CD14-positive monocyte (primary cell): Measurements from ENCODE around the gene ZNF653. TPM values are rescaled to one million over a fixed set of nuclear protein-coding genes. Genes with fewer than 3 reads are reported as not detected.
"Not testable (repeated sequence)": the region's sequence is repeated elsewhere in the genome, so short reads cannot be mapped to it uniquely, and the experiment has no call there.

Experiments
- DNase-seq, 3 donors: peaks; one replicate each; pipeline ENCODE4 v3.0.0-alpha.2; 2011 to 2022
- H2AFZ ChIP-seq: 2 replicates; pipeline ENCODE4 v1.6.0; 2012; ENCODE audit warnings: mild to moderate bottlenecking, low read depth, low read length, inconsistent platforms; ENCODE audit not compliant: insufficient read depth, poor library complexity, severe bottlenecking
- H3K27ac ChIP-seq, 2 donors: 1 replicate in 1 of 2; 2 replicates in 1 of 2; pipeline ENCODE4 v1.5.1; 2012 to 2013; ENCODE audit warnings: low read length in 2 of 2, control low read depth in 1 of 2, inconsistent platforms in 1 of 2, low read depth in 1 of 2, mild to moderate bottlenecking in 1 of 2
- H3K27me3 ChIP-seq, 2 donors: one replicate each; pipeline versions ENCODE4 v1.6.0 to v1.6.1; 2011 to 2013; ENCODE audit warnings: low read length in 2 of 2; ENCODE audit not compliant: control insufficient read depth in 2 of 2, insufficient read depth in 2 of 2
- H3K36me3 ChIP-seq, 2 donors: replicated peaks in 1 of 2; 1 replicate in 1 of 2; 2 replicates in 1 of 2; pipeline versions ENCODE4 v1.5.1 to v1.6.1; 2012 to 2013; ENCODE audit warnings: low read length in 2 of 2, control low read depth in 1 of 2, inconsistent platforms in 1 of 2, mild to moderate bottlenecking in 1 of 2; ENCODE audit not compliant: insufficient read depth in 2 of 2, control insufficient read depth in 1 of 2
- H3K4me1 ChIP-seq, 2 donors: 1 replicate in 1 of 2; 2 replicates in 1 of 2; pipeline versions ENCODE4 v1.5.1 to v1.6.1; 2012 to 2013; ENCODE audit warnings: low read length in 2 of 2, control low read depth in 1 of 2, inconsistent platforms in 1 of 2, mild to moderate bottlenecking in 1 of 2, moderate library complexity in 1 of 2; ENCODE audit not compliant: insufficient read depth in 2 of 2, control insufficient read depth in 1 of 2
- H3K4me2 ChIP-seq: replicated peaks from 2 replicates; pipeline ENCODE3; 2012; ENCODE audit warnings: low read length, moderate library complexity, mild to moderate bottlenecking; ENCODE audit not compliant: poor library complexity, severe bottlenecking; ENCODE audit errors: extremely low read depth
- H3K4me3 ChIP-seq, 3 experiments: fragments of 200-600 bp in 1 of 3; sonication (generic) in 1 of 3; replicated peaks in 1 of 3; 1 replicate in 2 of 3; 2 replicates in 1 of 3; pipeline ENCODE4 v1.5.1; 2011 to 2013; ENCODE audit warnings: low read length in 3 of 3, mild to moderate bottlenecking in 3 of 3, control low read depth in 2 of 3, low read depth in 2 of 3, inconsistent platforms in 1 of 3, moderate library complexity in 1 of 3
- H3K79me2 ChIP-seq: 2 replicates; pipeline ENCODE4 v1.6.0; 2012; ENCODE audit warnings: mild to moderate bottlenecking, control low read depth, inconsistent platforms, low read length, moderate library complexity; ENCODE audit not compliant: insufficient read depth
- H3K9ac ChIP-seq: 2 replicates; pipeline ENCODE4 v1.6.0; 2017; ENCODE audit warnings: low read length, mild to moderate bottlenecking; ENCODE audit not compliant: insufficient read depth, poor library complexity, severe bottlenecking
- H3K9me3 ChIP-seq, 2 donors: replicated peaks in 1 of 2; 1 replicate in 1 of 2; 2 replicates in 1 of 2; pipeline versions ENCODE4 v1.5.1 to v1.6.1; 2012 to 2013; ENCODE audit warnings: low read length in 2 of 2, control low read depth in 1 of 2; ENCODE audit not compliant: control insufficient read depth in 1 of 2, insufficient read depth in 1 of 2
- H4K20me1 ChIP-seq: 2 replicates; pipeline ENCODE4 v1.6.0; 2012; ENCODE audit warnings: mild to moderate bottlenecking, low read length, control low read depth, moderate library complexity; ENCODE audit not compliant: insufficient read depth
- H3K27ac Mint-ChIP-seq, 7 donors: one replicate each; pipeline ENCODE4 v1.8.0; 2020; ENCODE audit warnings: mild to moderate bottlenecking in 7 of 7, mixed read lengths in 7 of 7, moderate library complexity in 6 of 7, inconsistent platforms in 2 of 7
- H3K27me3 Mint-ChIP-seq, 3 donors: one replicate each; pipeline ENCODE4 v1.8.0; 2021 to 2022; ENCODE audit warnings: low read depth in 3 of 3, mild to moderate bottlenecking in 3 of 3, mixed read lengths in 3 of 3, moderate library complexity in 3 of 3, inconsistent platforms in 1 of 3
- H3K36me3 Mint-ChIP-seq, 2 donors: one replicate each; pipeline ENCODE4 v1.8.0; 2020; ENCODE audit warnings: mixed read lengths in 2 of 2, inconsistent platforms in 1 of 2, mild to moderate bottlenecking in 1 of 2
- H3K4me1 Mint-ChIP-seq: one replicate; pipeline ENCODE4 v1.8.0; 2020; ENCODE audit warnings: mild to moderate bottlenecking, mixed read lengths
- H3K4me3 Mint-ChIP-seq, 2 donors: one replicate each; pipeline ENCODE4 v1.8.0; 2020; ENCODE audit warnings: mild to moderate bottlenecking in 2 of 2, mixed read lengths in 2 of 2, moderate library complexity in 1 of 2
- H3K9me3 Mint-ChIP-seq, 7 donors: one replicate each; pipeline ENCODE4 v1.8.0; 2020 to 2022; ENCODE audit warnings: mixed read lengths in 7 of 7, mild to moderate bottlenecking in 6 of 7, moderate library complexity in 6 of 7, inconsistent platforms in 2 of 7
- WGBS: methylation state at CpG from one replicate; pipeline ENCODE4 v1.1.5; 2013; ENCODE audit warnings: missing lambda C conversion rate; ENCODE audit not compliant: insufficient coverage; 5-methylcytosine and 5-hydroxymethylcytosine counted together
- intact Hi-C, 2 donors: fragments of 100-400 bp; cut with micrococcal nuclease; formaldehyde crosslinking; loops; one replicate each; pipeline versions ENCODE4 v1.15.0 to v1.15.1; 2023
- polyA plus RNA-seq, 3 donors: library from polyadenylated mRNA; depleted of rRNA in 1 of 3; unstranded in 2 of 3; stranded (reverse) in 1 of 3; fragments of 300-500 nt in 2 of 3; fragments of >200 nt in 1 of 3; fragmentation: Illumina TruSeq in 2 of 3; gene quantifications; 1 replicate in 2 of 3; 2 replicates in 1 of 3; pipeline ENCODE4 v1.2.3, GENCODE V29; 2012 to 2021
- TF ChIP-seq, protein P1 (sequence below): fragments of 200-600 bp; IDR thresholded peaks from one replicate; pipeline ENCODE4 v1.8.0; 2022; ENCODE audit warnings: antibody characterized with exemption, mild to moderate bottlenecking

Gene ZNF653
- polyA plus RNA-seq, 3 donors: 0.88 to 8.1 (median 1.2) TPM

DNA sequence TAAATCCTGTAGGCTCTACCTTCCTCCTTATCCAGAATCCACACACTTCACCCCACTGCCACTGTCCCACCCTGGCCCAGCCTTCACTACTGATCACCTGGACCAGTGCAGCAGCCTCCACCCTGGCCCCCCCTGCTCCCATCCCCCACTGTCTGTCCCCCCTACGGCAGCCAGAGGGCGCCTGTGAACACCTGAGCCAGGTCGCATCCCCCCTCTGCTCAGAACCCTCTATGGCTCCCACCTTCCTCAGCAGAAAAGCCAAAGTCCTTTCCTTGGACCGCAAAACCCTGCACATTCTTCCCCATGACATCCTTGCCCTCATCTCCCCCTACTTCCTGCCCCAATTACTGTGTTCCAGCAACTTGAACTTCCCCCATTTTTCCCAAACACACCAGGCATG is 45.4 kb downstream of the ZNF653 start:
- no peaks in the 10 kb centered on the region for H4K20me1 ChIP-seq
- intact Hi-C loops: no loop called here
- no peaks in the 10 kb centered on the region for H3K4me1 ChIP-seq
- H3K36me3 Mint-ChIP-seq: no peaks in the 10 kb centered on the region
- WGBS: 69% methylated on average over 4 of the region's 4 CpGs
- peak overlapping the region in 1 of 7 donors; percentile 3 for H3K27ac Mint-ChIP-seq
- H3K4me2 ChIP-seq: no peak overlapping the region
- no peaks in the 10 kb centered on the region for H3K27me3 ChIP-seq
- H3K36me3 ChIP-seq: no peaks in the 10 kb centered on the region
- H3K4me3 Mint-ChIP-seq: peak overlapping the region in 1 of 2 donors; percentile 30
- no peak for DNase-seq
- no peaks in the 10 kb centered on the region for H3K4me1 Mint-ChIP-seq
- TF ChIP-seq, protein P1, sequence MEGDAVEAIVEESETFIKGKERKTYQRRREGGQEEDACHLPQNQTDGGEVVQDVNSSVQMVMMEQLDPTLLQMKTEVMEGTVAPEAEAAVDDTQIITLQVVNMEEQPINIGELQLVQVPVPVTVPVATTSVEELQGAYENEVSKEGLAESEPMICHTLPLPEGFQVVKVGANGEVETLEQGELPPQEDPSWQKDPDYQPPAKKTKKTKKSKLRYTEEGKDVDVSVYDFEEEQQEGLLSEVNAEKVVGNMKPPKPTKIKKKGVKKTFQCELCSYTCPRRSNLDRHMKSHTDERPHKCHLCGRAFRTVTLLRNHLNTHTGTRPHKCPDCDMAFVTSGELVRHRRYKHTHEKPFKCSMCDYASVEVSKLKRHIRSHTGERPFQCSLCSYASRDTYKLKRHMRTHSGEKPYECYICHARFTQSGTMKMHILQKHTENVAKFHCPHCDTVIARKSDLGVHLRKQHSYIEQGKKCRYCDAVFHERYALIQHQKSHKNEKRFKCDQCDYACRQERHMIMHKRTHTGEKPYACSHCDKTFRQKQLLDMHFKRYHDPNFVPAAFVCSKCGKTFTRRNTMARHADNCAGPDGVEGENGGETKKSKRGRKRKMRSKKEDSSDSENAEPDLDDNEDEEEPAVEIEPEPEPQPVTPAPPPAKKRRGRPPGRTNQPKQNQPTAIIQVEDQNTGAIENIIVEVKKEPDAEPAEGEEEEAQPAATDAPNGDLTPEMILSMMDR: peak; percentile 36
- no peak overlapping the region for H3K4me3 ChIP-seq
- H3K9me3 Mint-ChIP-seq: peaks cover 0 to 9% (median 0%) of the 10 kb centered on the region in 7 donors
- no peak overlapping the region for H3K9ac ChIP-seq
- no peak overlapping the region for H2AFZ ChIP-seq
- H3K79me2 ChIP-seq: no peaks in the 10 kb centered on the region
- peaks cover 1 to 13% (median 8%) of the 10 kb centered on the region in 3 donors for H3K27me3 Mint-ChIP-seq
- H3K27ac ChIP-seq: no peak overlapping the region
- no peaks in the 10 kb centered on the region for H3K9me3 ChIP-seq

GRCh38 chr19:11458912-11459311 is 46.7 kb downstream of the ZNF653 start:
- H3K4me1 Mint-ChIP-seq, H3K4me3 Mint-ChIP-seq, DNase-seq, H4K20me1 ChIP-seq, H2AFZ ChIP-seq, H3K27ac ChIP-seq, H3K9me3 ChIP-seq, H3K4me1 ChIP-seq, H3K9me3 Mint-ChIP-seq, intact Hi-C loops, H3K27ac Mint-ChIP-seq, H3K27me3 ChIP-seq, H3K79me2 ChIP-seq, H3K4me2 ChIP-seq, H3K4me3 ChIP-seq, H3K36me3 ChIP-seq, H3K36me3 Mint-ChIP-seq, H3K9ac ChIP-seq: not testable (repeated sequence)
- peaks cover 1 to 15% (median 11%) of the 10 kb centered on the region in 3 donors for H3K27me3 Mint-ChIP-seq
- WGBS: 20% methylated on average over 1 of the region's 11 CpGs
